Suprapubic skin (tissue), 4 donors: ENCODE measurements around the gene IRF9. TPM values are rescaled to one million over a fixed set of nuclear protein-coding genes. Genes with fewer than 3 reads are reported as not detected.

ENCODE experiments used
- DNase-seq, 2 donors: peaks; one replicate each; pipeline ENCODE4 v3.0.0-alpha.2; 2019; ENCODE audit warnings: low spot score in 2 of 2
- H3K27ac ChIP-seq: fragments of 200-600 bp; sonication (generic); one replicate; pipeline ENCODE4 v1.5.1; 2019
- H3K27me3 ChIP-seq: fragments of 200-600 bp; sonication (generic); one replicate; pipeline ENCODE4 v1.5.1; 2019
- H3K36me3 ChIP-seq: fragments of 200-600 bp; sonication (generic); one replicate; pipeline ENCODE4 v1.5.1; 2019
- H3K4me1 ChIP-seq: fragments of 200-600 bp; sonication (generic); one replicate; pipeline ENCODE4 v1.5.1; 2019
- H3K4me3 ChIP-seq: fragments of 200-600 bp; sonication (generic); one replicate; pipeline ENCODE4 v1.5.1; 2019; ENCODE audit warnings: mild to moderate bottlenecking
- H3K9me3 ChIP-seq: fragments of 200-600 bp; sonication (generic); one replicate; pipeline ENCODE4 v1.5.1; 2019
- EP300 ChIP-seq: sonication (generic); formaldehyde crosslinking; IDR thresholded peaks from one replicate; pipeline ENCODE4 v1.6.1; 2017; ENCODE audit warnings: antibody characterized with exemption
- POLR2A ChIP-seq, 2 donors: fragments of 450-650 bp; IDR thresholded peaks; one replicate each; pipeline ENCODE4 v1.6.1; 2017; ENCODE audit warnings: antibody characterized with exemption in 2 of 2, mild to moderate bottlenecking in 2 of 2, moderate library complexity in 2 of 2
- POLR2AphosphoS5 ChIP-seq, 3 donors: sonication (generic); formaldehyde crosslinking; IDR thresholded peaks; one replicate each; pipeline ENCODE4 v1.6.1; 2017; ENCODE audit warnings: antibody characterized with exemption in 3 of 3
- WGBS: methylation state at CpG from one replicate; pipeline ENCODE4 v1.1.5; 2018; 5-methylcytosine and 5-hydroxymethylcytosine counted together
- total RNA-seq, 4 donors: library from RNA; depleted of rRNA; stranded (reverse); fragments of >200 nt; gene quantifications; one replicate each; pipeline ENCODE4 v1.1.0, GENCODE V29; 2016
- TF ChIP-seq, protein P1 (sequence below), 2 donors: fragments of 200-600 bp in 1 of 2; fragments of 450-650 bp in 1 of 2; sonication (generic) in 1 of 2; IDR thresholded peaks; one replicate each; pipeline ENCODE4 v1.5.1; 2016 to 2019; ENCODE audit warnings: antibody characterized with exemption in 2 of 2, mild to moderate bottlenecking in 1 of 2, moderate library complexity in 1 of 2

The IRF9 gene
- total RNA-seq, 4 donors from 2014 or later = 31.1 to 45.2 (median 37.5) TPM

- no peak for DNase-seq
- Histone ChIP-seq H3K27me3 (no peaks in the 10 kb centered on the region), H3K9me3 (no peaks in the 10 kb centered on the region), H3K36me3 (peaks cover 25% of the 10 kb centered on the region), H3K4me1 (peaks cover 51% of the 10 kb centered on the region), H3K27ac (peak overlapping the region; percentile 97), H3K4me3 (peak overlapping the region; percentile 99)
- WGBS = 72% methylated on average over 7 of the region's 7 CpGs
- TF ChIP-seq, protein P1, sequence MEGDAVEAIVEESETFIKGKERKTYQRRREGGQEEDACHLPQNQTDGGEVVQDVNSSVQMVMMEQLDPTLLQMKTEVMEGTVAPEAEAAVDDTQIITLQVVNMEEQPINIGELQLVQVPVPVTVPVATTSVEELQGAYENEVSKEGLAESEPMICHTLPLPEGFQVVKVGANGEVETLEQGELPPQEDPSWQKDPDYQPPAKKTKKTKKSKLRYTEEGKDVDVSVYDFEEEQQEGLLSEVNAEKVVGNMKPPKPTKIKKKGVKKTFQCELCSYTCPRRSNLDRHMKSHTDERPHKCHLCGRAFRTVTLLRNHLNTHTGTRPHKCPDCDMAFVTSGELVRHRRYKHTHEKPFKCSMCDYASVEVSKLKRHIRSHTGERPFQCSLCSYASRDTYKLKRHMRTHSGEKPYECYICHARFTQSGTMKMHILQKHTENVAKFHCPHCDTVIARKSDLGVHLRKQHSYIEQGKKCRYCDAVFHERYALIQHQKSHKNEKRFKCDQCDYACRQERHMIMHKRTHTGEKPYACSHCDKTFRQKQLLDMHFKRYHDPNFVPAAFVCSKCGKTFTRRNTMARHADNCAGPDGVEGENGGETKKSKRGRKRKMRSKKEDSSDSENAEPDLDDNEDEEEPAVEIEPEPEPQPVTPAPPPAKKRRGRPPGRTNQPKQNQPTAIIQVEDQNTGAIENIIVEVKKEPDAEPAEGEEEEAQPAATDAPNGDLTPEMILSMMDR (IDR thresholded peaks at IDR 0.05) = no peak
- no peak for TF ChIP-seq POLR2AphosphoS5 (IDR thresholded peaks at IDR 0.05)
Measured at GRCh38 chr14:24194186-24194872, 33.3 kb downstream of the IRF9 start.

- H3K27me3 ChIP-seq = no peaks in the 10 kb centered on the region
- no peaks in the 10 kb centered on the region for H3K9me3 ChIP-seq
- no peak for TF ChIP-seq POLR2A (IDR thresholded peaks at IDR 0.05)
- TF ChIP-seq, protein P1 (IDR thresholded peaks at IDR 0.05) = no peak
- peaks cover 47% of the 10 kb centered on the region for H3K4me1 ChIP-seq
- peak overlapping the region; percentile 97 for H3K27ac ChIP-seq
- peaks cover 25% of the 10 kb centered on the region for H3K36me3 ChIP-seq
- WGBS = 26% methylated on average over 7 of the region's 8 CpGs
- no peak for DNase-seq
- peak overlapping the region; percentile 99 for H3K4me3 ChIP-seq
Measured at GRCh38 chr14:24194873-24195185, 33.8 kb downstream of the IRF9 start.

DNA sequence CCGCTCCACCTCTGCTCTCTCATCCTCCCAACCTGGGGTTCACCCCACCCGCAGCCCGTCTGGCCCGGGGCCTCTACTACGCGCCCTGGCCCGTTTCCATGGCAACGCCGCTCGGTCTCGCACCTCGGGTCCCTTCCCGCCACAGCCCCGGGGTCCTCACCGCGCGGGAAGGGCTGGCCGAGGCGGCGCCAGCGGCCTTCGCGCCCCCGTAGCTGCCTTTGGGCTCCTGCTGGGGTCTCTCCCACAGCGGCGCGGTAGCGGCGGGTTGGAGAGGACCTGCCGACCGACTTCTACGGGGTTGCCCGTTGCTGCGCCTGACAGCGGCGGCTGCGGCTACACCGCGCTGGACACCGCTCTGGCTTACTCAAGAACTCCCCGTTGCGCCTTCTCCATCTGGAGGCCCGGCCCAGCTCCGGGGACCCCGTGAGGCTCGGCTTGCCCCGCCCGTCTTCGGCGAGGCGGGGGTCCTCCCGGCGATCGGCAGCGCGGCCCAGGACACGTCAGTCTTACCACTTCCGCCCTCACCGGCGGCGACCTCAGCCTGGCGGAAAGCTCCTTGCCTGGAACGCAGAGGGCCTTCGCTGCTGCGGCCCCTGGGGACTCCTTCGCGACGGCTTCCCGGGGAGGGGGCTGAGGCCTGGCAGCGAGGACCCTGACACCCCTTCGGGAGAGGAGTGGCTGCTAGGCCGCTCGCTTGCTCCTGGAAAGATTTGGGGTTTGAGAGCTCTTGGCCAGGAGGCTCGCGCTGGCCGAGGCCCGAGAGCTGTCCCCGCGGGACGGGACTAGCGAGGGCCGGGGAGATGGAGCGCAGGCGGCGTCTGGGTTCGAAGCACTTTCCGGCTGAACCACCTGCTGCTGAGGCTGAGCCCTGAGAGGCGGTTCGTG lies 34.4 kb downstream of the IRF9 start, which contains the start of gene TM9SF1:
TSS of gene TM9SF1 (minus strand) at position 256 of the 885 bp plus-strand sequence. CDS start 422 bp downstream, outside the sequence.
- TF ChIP-seq EP300 (no peak), POLR2A (IDR thresholded peaks at IDR 0.05) (peak; percentile 40 to 48), POLR2AphosphoS5 (IDR thresholded peaks at IDR 0.05) (peak; percentile 75 to 93 (median 81))
- TF ChIP-seq, protein P1 (IDR thresholded peaks at IDR 0.05) = no peak
- H3K9me3 ChIP-seq = no peaks in the 10 kb centered on the region
- peaks cover 47% of the 10 kb centered on the region for H3K4me1 ChIP-seq
- peak within 1 kb of the TSS; percentile 97 for H3K27ac ChIP-seq
- WGBS = 1% methylated on average over 10 of the region's 89 CpGs
- peak within 1 kb of the TSS; percentile 99 for H3K4me3 ChIP-seq
- peaks cover 23% of the 10 kb centered on the region for H3K36me3 ChIP-seq
- H3K27me3 ChIP-seq = no peaks in the 10 kb centered on the region
- DNase-seq = peak; percentile 92 to 94

GRCh38 chr14:24196071-24197055 lies 35.3 kb downstream of the IRF9 start:
- peaks cover 47% of the 10 kb centered on the region for H3K4me1 ChIP-seq
- no peak for DNase-seq
- WGBS = 40% methylated on average over 28 of the region's 33 CpGs
- no peaks in the 10 kb centered on the region for H3K27me3 ChIP-seq
- peak overlapping the region; percentile 99 for H3K4me3 ChIP-seq
- no peaks in the 10 kb centered on the region for H3K9me3 ChIP-seq
- peak overlapping the region; percentile 97 for H3K27ac ChIP-seq
- H3K36me3 ChIP-seq = peaks cover 21% of the 10 kb centered on the region
- TF ChIP-seq EP300 (no peak), POLR2AphosphoS5 (IDR thresholded peaks at IDR 0.05) (no peak), POLR2A (IDR thresholded peaks at IDR 0.05) (no peak)
- TF ChIP-seq, protein P1 (IDR thresholded peaks at IDR 0.05) = no peak
